HG03095 (cell line): ENCODE measurements around the gene CTH.
"Not testable (repeated sequence)": the region's sequence is repeated elsewhere in the genome, so short reads cannot be mapped to it uniquely, and the experiment has no call there.

Experiments
- ATAC-seq: cut with Tn5 transposase; IDR thresholded peaks from one replicate; pipeline ENCODE4 v1.9.1; 2021; ENCODE audit warnings: moderate library complexity; ENCODE audit not compliant: unreplicated experiment

The CTH gene

GRCh38 chr1:70449049-70449448 lies 38.0 kb downstream of the CTH start:
- no peak for ATAC-seq

GRCh38 chr1:70452164-70452939 lies 41.3 kb downstream of the CTH start:
- ATAC-seq = not testable (repeated sequence)

GRCh38 chr1:70455291-70455690 lies 44.2 kb downstream of the CTH start:
- ATAC-seq = no peak

- ATAC-seq = no peak
Observed at GRCh38 chr1:70458131-70458530, 47.1 kb downstream of the CTH start.

GRCh38 chr1:70459496-70460225 lies 48.6 kb downstream of the CTH start:
- ATAC-seq = no peak

GRCh38 chr1:70460740-70461713 lies 50.0 kb downstream of the CTH start:
- ATAC-seq = not testable (repeated sequence)

GRCh38 chr1:70462611-70463010 lies 51.5 kb downstream of the CTH start:
- ATAC-seq = no peak

GRCh38 chr1:70465911-70466310 lies 54.8 kb downstream of the CTH start:
- ATAC-seq = no peak

GRCh38 chr1:70467531-70467930 lies 56.5 kb downstream of the CTH start:
- ATAC-seq = no peak

- no peak for ATAC-seq
Observed at GRCh38 chr1:70468180-70468579, 57.1 kb downstream of the CTH start.

- ATAC-seq = not testable (repeated sequence)
Observed at GRCh38 chr1:70469184-70469583, 58.1 kb downstream of the CTH start.

- ATAC-seq = no peak
Observed at GRCh38 chr1:70475023-70475422, 64.0 kb downstream of the CTH start.

GRCh38 chr1:70477090-70477489 lies 66.0 kb downstream of the CTH start:
- ATAC-seq = no peak

- ATAC-seq = not testable (repeated sequence)
Observed at GRCh38 chr1:70477905-70478304, 66.8 kb downstream of the CTH start.

- no peak for ATAC-seq
Observed at GRCh38 chr1:70483342-70483741, 72.3 kb downstream of the CTH start.

GRCh38 chr1:70485624-70486023 lies 74.6 kb downstream of the CTH start:
- no peak for ATAC-seq

- ATAC-seq = no peak
Observed at GRCh38 chr1:70486676-70487458, 75.8 kb downstream of the CTH start.

GRCh38 chr1:70487459-70487815 lies 76.4 kb downstream of the CTH start:
- ATAC-seq = no peak

- no peak for ATAC-seq
Observed at GRCh38 chr1:70487910-70488665, 77.0 kb downstream of the CTH start.
